Measurements from ENCODE around the gene RAB9B. TPM values are rescaled to one million over a fixed set of nuclear protein-coding genes. Genes with fewer than 3 reads are reported as not detected.

Gene RAB9B
- total and polyA plus RNA-seq, 9 donors = 3.7 to 23.8 (median 12.6) TPM

DNA sequence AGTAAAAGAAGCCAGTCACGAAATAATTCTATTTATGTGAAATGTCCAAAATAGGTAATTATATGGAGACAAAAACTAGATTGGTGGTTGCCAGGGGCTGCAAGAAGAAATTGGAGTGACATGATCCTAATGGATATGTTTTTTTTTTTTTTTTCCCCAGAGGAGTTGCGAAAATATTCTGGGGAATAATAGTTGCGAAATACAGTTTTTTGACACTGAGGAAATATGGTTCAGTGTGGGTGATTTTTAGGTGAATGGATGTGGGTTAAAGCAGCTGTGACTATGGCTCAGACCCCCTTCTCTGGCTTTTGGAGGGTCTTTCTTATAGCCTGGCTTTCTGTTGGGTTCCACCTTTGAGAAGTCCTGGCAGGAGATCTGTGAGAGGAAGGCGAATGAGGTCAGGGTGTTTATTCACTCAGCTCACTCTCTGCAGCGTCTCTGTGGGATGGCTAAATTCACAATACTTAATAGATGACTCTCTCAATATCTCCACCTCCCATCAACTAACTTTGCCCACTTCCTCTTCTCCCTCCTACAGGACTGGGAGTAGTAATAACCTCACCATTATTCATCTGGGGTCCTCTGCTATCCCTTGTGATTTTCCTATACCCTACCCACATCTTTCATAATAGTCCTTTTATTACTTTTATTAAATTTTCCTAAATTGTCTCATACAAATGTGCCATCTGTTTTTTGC is 15.3 kb upstream of the RAB9B start:
- no peaks in the 10 kb centered on the region for H3K36me3 ChIP-seq
- H3K9me3 ChIP-seq = no peaks in the 10 kb centered on the region
- H3K27me3 ChIP-seq = no peaks in the 10 kb centered on the region
- DNase-seq = no peak
- no peaks in the 10 kb centered on the region for H3K4me1 ChIP-seq (ENCODE audit: insufficient read depth)
- intact Hi-C loops (cut with DNase I) = loop anchor here in 3 of 4 donors (10.0 kb wide), 1 partner anchor 287 kb away; no protein-coding TSS in a partner anchor
- no peak overlapping the region for H3K27ac ChIP-seq
- TF ChIP-seq POLR2A (IDR thresholded peaks at IDR 0.05) = no peak
- TF ChIP-seq, protein P1, sequence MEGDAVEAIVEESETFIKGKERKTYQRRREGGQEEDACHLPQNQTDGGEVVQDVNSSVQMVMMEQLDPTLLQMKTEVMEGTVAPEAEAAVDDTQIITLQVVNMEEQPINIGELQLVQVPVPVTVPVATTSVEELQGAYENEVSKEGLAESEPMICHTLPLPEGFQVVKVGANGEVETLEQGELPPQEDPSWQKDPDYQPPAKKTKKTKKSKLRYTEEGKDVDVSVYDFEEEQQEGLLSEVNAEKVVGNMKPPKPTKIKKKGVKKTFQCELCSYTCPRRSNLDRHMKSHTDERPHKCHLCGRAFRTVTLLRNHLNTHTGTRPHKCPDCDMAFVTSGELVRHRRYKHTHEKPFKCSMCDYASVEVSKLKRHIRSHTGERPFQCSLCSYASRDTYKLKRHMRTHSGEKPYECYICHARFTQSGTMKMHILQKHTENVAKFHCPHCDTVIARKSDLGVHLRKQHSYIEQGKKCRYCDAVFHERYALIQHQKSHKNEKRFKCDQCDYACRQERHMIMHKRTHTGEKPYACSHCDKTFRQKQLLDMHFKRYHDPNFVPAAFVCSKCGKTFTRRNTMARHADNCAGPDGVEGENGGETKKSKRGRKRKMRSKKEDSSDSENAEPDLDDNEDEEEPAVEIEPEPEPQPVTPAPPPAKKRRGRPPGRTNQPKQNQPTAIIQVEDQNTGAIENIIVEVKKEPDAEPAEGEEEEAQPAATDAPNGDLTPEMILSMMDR (IDR thresholded peaks at IDR 0.05) = no peak
- TF ChIP-seq EP300 (IDR thresholded peaks at IDR 0.05) = no peak
- 43 to 57% (median 48%) methylated on average over 5 of the region's 5 CpGs for WGBS, 3 donors
- H3K4me3 ChIP-seq = no peak overlapping the region

- no peak overlapping the region for H3K4me3 ChIP-seq
- H3K4me1 ChIP-seq (ENCODE audit: insufficient read depth) = no peaks in the 10 kb centered on the region
- H3K36me3 ChIP-seq = no peaks in the 10 kb centered on the region
- no peaks in the 10 kb centered on the region for H3K9me3 ChIP-seq
- H3K27ac ChIP-seq = peak overlapping the region in 1 of 2 donors; percentile 8
- intact Hi-C loops (cut with DNase I) = loop anchor here in 3 of 4 donors (10.0 kb wide), 1 partner anchor 288 kb away; no protein-coding TSS in a partner anchor
- TF ChIP-seq, protein P1 (IDR thresholded peaks at IDR 0.05) = no peak
- TF ChIP-seq EP300 (IDR thresholded peaks at IDR 0.05) (no peak), POLR2A (IDR thresholded peaks at IDR 0.05) (no peak)
- DNase-seq = no peak
- no peaks in the 10 kb centered on the region for H3K27me3 ChIP-seq
Observed at GRCh38 chrX:103846386-103846785, 14.3 kb upstream of the RAB9B start.

DNA sequence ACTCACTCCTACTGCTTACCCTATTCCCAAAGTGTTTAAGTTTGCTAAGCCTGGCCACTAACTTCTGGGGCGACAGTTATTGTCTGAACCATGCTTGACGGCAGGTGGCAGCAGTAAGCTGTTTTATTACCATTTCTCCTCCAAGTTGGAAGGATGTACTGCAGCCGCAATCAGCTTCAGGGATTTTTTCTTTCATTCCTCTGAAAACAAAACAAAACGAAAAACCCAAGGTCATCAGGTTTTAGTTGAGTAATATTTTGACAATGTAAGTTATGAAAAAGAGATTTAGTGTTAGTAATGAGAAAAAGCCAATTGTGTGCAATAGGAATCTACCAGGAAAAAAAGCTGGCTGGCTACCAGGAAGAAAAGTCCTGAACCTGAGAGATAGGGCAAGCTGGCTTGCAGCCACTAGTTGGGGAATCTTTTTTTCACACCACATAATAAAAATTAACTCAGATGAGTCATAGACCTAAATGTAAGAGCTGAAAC is 13.2 kb upstream of the RAB9B start:
- Histone ChIP-seq H3K27ac (peak overlapping the region in 1 of 2 donors; percentile 60), H3K36me3 (no peaks in the 10 kb centered on the region), H3K9me3 (no peaks in the 10 kb centered on the region), H3K27me3 (no peaks in the 10 kb centered on the region), H3K4me3 (no peak overlapping the region), H3K4me1 (ENCODE audit: insufficient read depth) (no peaks in the 10 kb centered on the region)
- TF ChIP-seq, protein P1 (IDR thresholded peaks at IDR 0.05) = peak in 2 of 3 donors; percentile 60 to 76
- no peak for TF ChIP-seq EP300 (IDR thresholded peaks at IDR 0.05)
- peak; percentile 77 to 87 (median 83) for DNase-seq
- intact Hi-C loops (cut with DNase I) = loop anchor here in 3 of 4 donors (10.0 kb wide), 1 partner anchor 290 kb away; no protein-coding TSS in a partner anchor
- WGBS, 3 donors = 0 to 1% (median 1%) methylated on average over 4 of the region's 4 CpGs

- intact Hi-C loops (cut with DNase I) = no loop called here
- Histone ChIP-seq H3K4me1 (ENCODE audit: insufficient read depth) (no peaks in the 10 kb centered on the region), H3K9me3 (no peaks in the 10 kb centered on the region), H3K27ac (no peak overlapping the region), H3K4me3 (no peak overlapping the region), H3K27me3 (no peaks in the 10 kb centered on the region), H3K36me3 (no peaks in the 10 kb centered on the region)
- no peak for DNase-seq
- TF ChIP-seq EP300 (IDR thresholded peaks at IDR 0.05) (no peak), POLR2A (IDR thresholded peaks at IDR 0.05) (no peak)
- TF ChIP-seq, protein P1 (IDR thresholded peaks at IDR 0.05) = no peak
- 58 to 65% (median 60%) methylated on average over 1 of the region's 1 CpG for WGBS, 3 donors
Observed at GRCh38 chrX:103839404-103839803, 7.3 kb upstream of the RAB9B start.
